GM12878 (cell line): ENCODE data around the gene CFAP299. TPM values are rescaled to one million over a fixed set of nuclear protein-coding genes. Genes with fewer than 3 reads are reported as not detected.

ENCODE experiments used
- ATAC-seq: fragments of 200-7000 bp; cut with Tn5 transposase; 3 replicates; pipeline ENCODE4 v1.9.1; 2020; ENCODE audit warnings: mild to moderate bottlenecking, moderate library complexity
- BruUV-seq: library from RNA; stranded (reverse); fragments of 400-500 nt; replicated peaks from 2 replicates; lab custom pipeline; 2021; lab: Mats Ljungman, UMichigan
- CTCF ChIA-PET: fragments of 300-600 bp; sonication (Branson Sonifier 250); formaldehyde crosslinking; extraction: SDS; loops from one replicate; lab custom pipeline; 2021; ENCODE audit warnings: inconsistent platforms; lab: Yijun Ruan, JAX
- POLR2A ChIA-PET: fragments of 350-600 bp; formaldehyde crosslinking; extraction: SDS; loops from one replicate; lab custom pipeline; 2021; ENCODE audit warnings: inconsistent platforms; lab: Charles Lee
- RAD21 ChIA-PET: fragments of 300-600 bp; sonication (Branson Sonifier 250); formaldehyde crosslinking; loops from one replicate; lab custom pipeline; 2023; ENCODE audit warnings: antibody characterized with exemption; ENCODE audit not compliant: unreplicated experiment; lab: Charles Lee
- SMC1A ChIA-PET: fragments of 300-600 bp; sonication (Branson Sonifier 250); formaldehyde crosslinking; loops from one replicate; lab custom pipeline; 2023; ENCODE audit not compliant: unreplicated experiment, uncharacterized antibody; lab: Charles Lee
- DNase-seq: peaks from one replicate; pipeline ENCODE4 v3.0.0-alpha.2; 2011; ENCODE audit warnings: low read depth, low spot score
- FAIRE-seq: peaks from 3 replicates; lab custom pipeline; 2011; peaks lifted over from hg19 to GRCh38; lab: Jason Lieb, UNC
- H2AFZ ChIP-seq: 2 replicates; pipeline ENCODE4 v1.6.0; 2011; ENCODE audit warnings: low read depth, low read length, control low read depth; ENCODE audit not compliant: control insufficient read depth
- H3K27ac ChIP-seq: 2 replicates; pipeline ENCODE4 v1.5.1; 2011; ENCODE audit warnings: control low read depth; ENCODE audit not compliant: control insufficient read depth, insufficient read depth
- H3K27me3 ChIP-seq, 2 experiments: replicated peaks in 1 of 2; 2 replicates each; pipeline versions ENCODE4 v1.6.0 to v1.6.1; 2011; ENCODE audit warnings: low read length in 1 of 2; ENCODE audit not compliant: control insufficient read depth in 2 of 2, insufficient read depth in 2 of 2
- H3K36me3 ChIP-seq, 2 experiments: 2 replicates each; pipeline ENCODE4 v1.5.1; 2011; ENCODE audit warnings: low read length in 1 of 2; ENCODE audit not compliant: control insufficient read depth in 2 of 2, insufficient read depth in 2 of 2
- H3K4me1 ChIP-seq: 2 replicates; pipeline ENCODE4 v1.6.1; 2011; ENCODE audit warnings: mild to moderate bottlenecking, low read length, moderate library complexity, mixed read lengths; ENCODE audit not compliant: control insufficient read depth, insufficient read depth
- H3K4me2 ChIP-seq: 2 replicates; pipeline ENCODE4 v1.6.0; 2011; ENCODE audit warnings: control low read depth; ENCODE audit not compliant: control insufficient read depth, insufficient read depth
- H3K4me3 ChIP-seq: fragments of 200-600 bp; sonication (generic); 2 replicates; pipeline ENCODE4 v1.5.1; 2016
- H3K79me2 ChIP-seq: 2 replicates; pipeline ENCODE4 v1.6.0; 2011; ENCODE audit warnings: low read length; ENCODE audit not compliant: control insufficient read depth, insufficient read depth
- H3K9ac ChIP-seq: 2 replicates; pipeline ENCODE4 v1.8.0; 2011; ENCODE audit warnings: low read length, control low read depth, mixed read lengths; ENCODE audit not compliant: control insufficient read depth, insufficient read depth
- H3K9me3 ChIP-seq: replicated peaks from 3 replicates; pipeline ENCODE4 v1.5.1; 2011; ENCODE audit warnings: mild to moderate bottlenecking, low read length; ENCODE audit not compliant: control insufficient read depth, insufficient read depth
- H4K20me1 ChIP-seq: 2 replicates; pipeline ENCODE4 v1.6.0; 2011; ENCODE audit not compliant: control insufficient read depth, insufficient read depth
- BCL3 ChIP-seq: IDR thresholded peaks from 2 replicates; pipeline ENCODE4 v1.6.1; 2011; ENCODE audit warnings: borderline replicate concordance, low read depth, mild to moderate bottlenecking, moderate library complexity, low read length; ENCODE audit not compliant: insufficient read depth, poor library complexity, severe bottlenecking
- BRCA1 ChIP-seq: IDR thresholded peaks from 2 replicates; pipeline ENCODE4 v1.6.1; 2011; ENCODE audit warnings: low read depth, low read length, improper control_type of control experiment
- CEBPZ ChIP-seq: fragments of 150-350 bp; IDR thresholded peaks from 2 replicates; pipeline ENCODE4 v1.6.1; 2016; ENCODE audit warnings: low read depth, low read length
- CHD4 ChIP-seq: fragments of 200-600 bp; sonication (generic); IDR thresholded peaks from 2 replicates; pipeline ENCODE4 v1.6.1; 2016; ENCODE audit warnings: mild to moderate bottlenecking
- CREM ChIP-seq: IDR thresholded peaks from 2 replicates; pipeline ENCODE4 v1.6.1; 2014; ENCODE audit warnings: antibody characterized with exemption, low read depth
- HCFC1 ChIP-seq: fragments of 150-350 bp; IDR thresholded peaks from 2 replicates; pipeline ENCODE4 v1.6.1; 2014; ENCODE audit warnings: low read length
- IKZF1 ChIP-seq: fragments of 450-650 bp; conservative IDR thresholded peaks from 2 replicates; pipeline ENCODE4 v1.6.1; 2017; ENCODE audit warnings: antibody characterized with exemption, mild to moderate bottlenecking
- IKZF2 ChIP-seq, 2 experiments: fragments of 450-650 bp; IDR thresholded peaks; 2 replicates each; pipeline ENCODE4 v1.6.1; 2017; ENCODE audit warnings: mild to moderate bottlenecking in 2 of 2, moderate library complexity in 2 of 2
- MYC ChIP-seq: IDR thresholded peaks from 2 replicates; pipeline ENCODE4 v1.6.1; 2011; ENCODE audit warnings: mild to moderate bottlenecking, low read length, moderate library complexity, inconsistent platforms; ENCODE audit not compliant: insufficient read depth, insufficient replicate concordance, insufficient read length, severe bottlenecking
- NR2C1 ChIP-seq: fragments of 450-650 bp; IDR thresholded peaks from 2 replicates; pipeline ENCODE4 v1.6.1; 2017; ENCODE audit warnings: antibody characterized with exemption, mild to moderate bottlenecking, moderate library complexity
- PAX5 ChIP-seq: IDR thresholded peaks from 2 replicates; pipeline ENCODE4 v1.6.1; 2011; ENCODE audit warnings: low read depth, low read length, borderline replicate concordance
- POLR2AphosphoS5 ChIP-seq: IDR thresholded peaks from 2 replicates; pipeline ENCODE4 v1.6.1; 2011; ENCODE audit warnings: mild to moderate bottlenecking, low read length, inconsistent platforms
- RCOR1 ChIP-seq: conservative IDR thresholded peaks from 2 replicates; pipeline ENCODE4 v1.6.1; 2012; ENCODE audit warnings: low read depth, low read length, improper control_type of control experiment
- SMAD5 ChIP-seq: IDR thresholded peaks from 2 replicates; pipeline ENCODE4 v1.6.1; 2016; ENCODE audit warnings: antibody characterized with exemption, low read depth
- SUPT20H ChIP-seq: IDR thresholded peaks from 2 replicates; pipeline ENCODE4 v1.6.1; 2011; ENCODE audit warnings: low read depth, mild to moderate bottlenecking, low read length, moderate library complexity, borderline replicate concordance; ENCODE audit not compliant: control insufficient read depth
- WRNIP1 ChIP-seq: IDR thresholded peaks from 2 replicates; pipeline ENCODE4 v1.6.1; 2011; ENCODE audit warnings: low read depth, low read length, improper control_type of control experiment, borderline replicate concordance
- YY1 ChIP-seq: IDR thresholded peaks from 2 replicates; pipeline ENCODE4 v1.6.1; 2011; ENCODE audit warnings: low read depth, mild to moderate bottlenecking, low read length
- ZNF24 ChIP-seq: fragments of 450-650 bp; IDR thresholded peaks from 2 replicates; pipeline ENCODE4 v1.6.1; 2017; ENCODE audit warnings: antibody characterized with exemption, mild to moderate bottlenecking
- WGBS: methylation state at CpG from one replicate; pipeline ENCODE4 v1.1.6; 2016; ENCODE audit warnings: low lambda C conversion rate; ENCODE audit not compliant: insufficient replicate concordance, insufficient coverage; ENCODE audit errors: missing lambda C conversion rate; 5-methylcytosine and 5-hydroxymethylcytosine counted together
- in situ Hi-C: fragments of 300-500 bp; cut with MboI; formaldehyde crosslinking; loops from 9 replicates; pipeline ENCODE4 v1.14.3; 2018; ENCODE audit warnings: mixed read lengths
- intact Hi-C: fragments of 100-400 bp; cut with micrococcal nuclease; formaldehyde crosslinking; loops from one replicate; pipeline ENCODE4 v1.14.2; 2022; ENCODE audit not compliant: unreplicated experiment
- polyA plus RNA-seq, 11 experiments: library from polyadenylated mRNA; depleted of rRNA in 4 of 11; unstranded in 6 of 11; stranded (reverse) in 5 of 11; fragments of >200 nt; fragmentation: Nextera tagmentation in 4 of 11; fragmentation: Illumina TruSeq in 1 of 11; extraction: Ambion mirVana in 4 of 11; extraction: Trizol in 1 of 11; gene quantifications; 1 replicate in 1 of 11; 2 replicates in 10 of 11; pipeline versions ENCODE4 v1.2.1 to v1.2.3, GENCODE V29; 2011 to 2016; ENCODE audit warnings: inconsistent platforms in 2 of 11, missing spikeins in 2 of 11, low read depth in 1 of 11
- total RNA-seq, 4 experiments: library from RNA; depleted of rRNA in 3 of 4; stranded (reverse); fragments of >200 nt in 3 of 4; fragmentation: Illumina TruSeq in 1 of 4; extraction: Trizol in 1 of 4; gene quantifications; 2 replicates each; pipeline versions ENCODE4 v1.2.1 to v1.2.3, GENCODE V29; 2013 to 2021
- TF ChIP-seq, protein P1 (sequence below): fragments of 450-650 bp; IDR thresholded peaks from 2 replicates; pipeline ENCODE4 v1.6.1; 2017; ENCODE audit warnings: mild to moderate bottlenecking, low read depth, inconsistent platforms; ENCODE audit not compliant: poor library complexity, severe bottlenecking

Gene CFAP299
- total and polyA plus RNA-seq, 10 of the 15 experiments (the other 5 are each of a cell fraction or from before 2014, with no cell fraction given) = 0.06 to 0.34 TPM; not detected in 8

- in situ Hi-C loops = no loop called here
- BruUV-seq = no TSS peak
- H4K20me1 ChIP-seq = no peaks in the 10 kb centered on the region
- ATAC-seq (no peak), DNase-seq (no peak), FAIRE-seq (no peak)
- no peaks in the 10 kb centered on the region for H3K79me2 ChIP-seq
- H3K4me1 ChIP-seq = no peaks in the 10 kb centered on the region; the same call in 1 of the 2 replicates
- peaks cover 0 to 8% of the 10 kb centered on the region in 2 experiments; a peak in 3 of 4 replicates for H3K27me3 ChIP-seq
- no peak overlapping the region for H3K9ac ChIP-seq
- no peak overlapping the region for H2AFZ ChIP-seq
- ChIA-PET SMC1A (interaction anchor here (1.0 to 2.8 kb wide), 4 partner anchors 15 to 155 kb away, joined by 3 to 13 read pairs (median 3); no protein-coding TSS in a partner anchor), CTCF (interaction anchor here (1.1 to 3.2 kb wide), 2 partner anchors 16 to 113 kb away, joined by 3 to 12 read pairs; no protein-coding TSS in a partner anchor), RAD21 (interaction anchor here (1.0 to 1.3 kb wide), 2 partner anchors 20 to 706 kb away, joined by 3 to 4 read pairs; no protein-coding TSS in a partner anchor), POLR2A (interaction anchor here (1.5 kb wide), 1 partner anchor 105 kb away, joined by 3 read pairs; no protein-coding TSS in a partner anchor)
- H3K9me3 ChIP-seq = no peaks in the 10 kb centered on the region
- WGBS = 13% methylated on average over 4 of the region's 4 CpGs
- H3K4me2 ChIP-seq = no peak overlapping the region
- no peak overlapping the region for H3K4me3 ChIP-seq
- no peak overlapping the region for H3K27ac ChIP-seq
- no peaks in the 10 kb centered on the region for H3K36me3 ChIP-seq
- intact Hi-C loops = loop anchor here (10.0 kb wide), 1 partner anchor 408 kb away; no protein-coding TSS in a partner anchor
- TF ChIP-seq IKZF1 (no peak), SMAD5 (no peak), ZNF24 (no peak), HCFC1 (no peak), PAX5 (no peak), NR2C1 (no peak), CEBPZ (no peak), RCOR1 (no peak), SUPT20H (no peak), BCL3 (no peak), CHD4 (no peak), WRNIP1 (no peak), POLR2AphosphoS5 (no peak), YY1 (no peak), IKZF2 (IDR thresholded peaks at IDR 0.05) (no peak), MYC (no peak), BRCA1 (no peak), CREM (no peak)
- TF ChIP-seq, protein P1, sequence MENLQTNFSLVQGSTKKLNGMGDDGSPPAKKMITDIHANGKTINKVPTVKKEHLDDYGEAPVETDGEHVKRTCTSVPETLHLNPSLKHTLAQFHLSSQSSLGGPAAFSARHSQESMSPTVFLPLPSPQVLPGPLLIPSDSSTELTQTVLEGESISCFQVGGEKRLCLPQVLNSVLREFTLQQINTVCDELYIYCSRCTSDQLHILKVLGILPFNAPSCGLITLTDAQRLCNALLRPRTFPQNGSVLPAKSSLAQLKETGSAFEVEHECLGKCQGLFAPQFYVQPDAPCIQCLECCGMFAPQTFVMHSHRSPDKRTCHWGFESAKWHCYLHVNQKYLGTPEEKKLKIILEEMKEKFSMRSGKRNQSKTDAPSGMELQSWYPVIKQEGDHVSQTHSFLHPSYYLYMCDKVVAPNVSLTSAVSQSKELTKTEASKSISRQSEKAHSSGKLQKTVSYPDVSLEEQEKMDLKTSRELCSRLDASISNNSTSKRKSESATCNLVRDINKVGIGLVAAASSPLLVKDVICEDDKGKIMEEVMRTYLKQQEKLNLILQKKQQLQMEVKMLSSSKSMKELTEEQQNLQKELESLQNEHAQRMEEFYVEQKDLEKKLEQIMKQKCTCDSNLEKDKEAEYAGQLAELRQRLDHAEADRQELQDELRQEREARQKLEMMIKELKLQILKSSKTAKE = no peak
Observed at GRCh38 chr4:80333121-80333520, 2.4 kb upstream of the CFAP299 start.
